HFF-Myc (cell line): ENCODE results near the gene CANX.
A peak's percentile ranks its signal among the peaks of the same experiment; 100 is the strongest.

Experiments
- DNase-seq: peaks from one replicate; pipeline ENCODE4 v3.0.0-alpha.2; 2011; ENCODE audit warnings: low read depth; ENCODE audit errors: extremely low read depth
- H3K4me3 ChIP-seq: replicated peaks from 2 replicates; pipeline ENCODE4 v1.5.1; 2011; ENCODE audit warnings: low read depth, mild to moderate bottlenecking, control low read depth, low read length
- TF ChIP-seq, protein P1 (sequence below): IDR thresholded peaks from 2 replicates; pipeline ENCODE4 v1.5.1; 2012; ENCODE audit warnings: mild to moderate bottlenecking, low read depth, low read length, control low read depth; ENCODE audit errors: missing control alignments

Gene CANX

DNA sequence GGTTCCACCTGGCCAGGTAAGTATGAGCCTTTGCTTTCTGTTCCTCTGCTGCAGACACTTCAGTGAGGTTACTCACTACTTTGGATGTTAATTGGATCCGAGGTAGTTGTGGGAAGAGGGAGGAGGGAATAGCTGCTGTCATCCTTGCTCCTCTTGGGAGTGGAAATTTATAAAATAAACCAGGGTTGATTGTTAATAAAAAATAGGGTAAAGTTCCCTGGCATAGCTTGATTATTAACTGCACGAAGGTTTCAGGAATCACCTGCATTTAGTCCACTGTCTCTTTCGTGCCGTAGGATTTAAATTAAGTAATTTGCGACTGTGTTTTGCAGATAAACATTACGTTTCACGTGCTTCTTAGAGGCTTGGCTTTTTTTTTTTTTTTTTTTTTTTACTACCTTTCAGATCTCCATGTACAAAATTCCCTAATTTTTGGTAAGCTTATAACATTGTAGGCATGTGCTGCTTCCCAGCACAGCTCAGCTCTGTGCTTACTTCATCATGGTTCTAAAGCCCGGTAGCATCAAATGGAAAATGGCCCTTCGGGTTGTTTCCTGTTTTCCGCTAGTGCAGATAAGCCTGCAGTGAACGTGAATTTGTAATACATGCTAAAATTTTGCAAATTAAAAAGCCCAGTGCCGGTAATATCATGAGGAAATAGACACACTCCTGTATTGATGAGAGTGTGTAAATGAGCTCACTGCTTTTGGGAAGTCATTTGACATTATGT lies 68.1 kb downstream of the CANX start:
- TF ChIP-seq, protein P1, sequence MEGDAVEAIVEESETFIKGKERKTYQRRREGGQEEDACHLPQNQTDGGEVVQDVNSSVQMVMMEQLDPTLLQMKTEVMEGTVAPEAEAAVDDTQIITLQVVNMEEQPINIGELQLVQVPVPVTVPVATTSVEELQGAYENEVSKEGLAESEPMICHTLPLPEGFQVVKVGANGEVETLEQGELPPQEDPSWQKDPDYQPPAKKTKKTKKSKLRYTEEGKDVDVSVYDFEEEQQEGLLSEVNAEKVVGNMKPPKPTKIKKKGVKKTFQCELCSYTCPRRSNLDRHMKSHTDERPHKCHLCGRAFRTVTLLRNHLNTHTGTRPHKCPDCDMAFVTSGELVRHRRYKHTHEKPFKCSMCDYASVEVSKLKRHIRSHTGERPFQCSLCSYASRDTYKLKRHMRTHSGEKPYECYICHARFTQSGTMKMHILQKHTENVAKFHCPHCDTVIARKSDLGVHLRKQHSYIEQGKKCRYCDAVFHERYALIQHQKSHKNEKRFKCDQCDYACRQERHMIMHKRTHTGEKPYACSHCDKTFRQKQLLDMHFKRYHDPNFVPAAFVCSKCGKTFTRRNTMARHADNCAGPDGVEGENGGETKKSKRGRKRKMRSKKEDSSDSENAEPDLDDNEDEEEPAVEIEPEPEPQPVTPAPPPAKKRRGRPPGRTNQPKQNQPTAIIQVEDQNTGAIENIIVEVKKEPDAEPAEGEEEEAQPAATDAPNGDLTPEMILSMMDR: no peak
- DNase-seq: no peak
- H3K4me3 ChIP-seq: no peak overlapping the region

DNA sequence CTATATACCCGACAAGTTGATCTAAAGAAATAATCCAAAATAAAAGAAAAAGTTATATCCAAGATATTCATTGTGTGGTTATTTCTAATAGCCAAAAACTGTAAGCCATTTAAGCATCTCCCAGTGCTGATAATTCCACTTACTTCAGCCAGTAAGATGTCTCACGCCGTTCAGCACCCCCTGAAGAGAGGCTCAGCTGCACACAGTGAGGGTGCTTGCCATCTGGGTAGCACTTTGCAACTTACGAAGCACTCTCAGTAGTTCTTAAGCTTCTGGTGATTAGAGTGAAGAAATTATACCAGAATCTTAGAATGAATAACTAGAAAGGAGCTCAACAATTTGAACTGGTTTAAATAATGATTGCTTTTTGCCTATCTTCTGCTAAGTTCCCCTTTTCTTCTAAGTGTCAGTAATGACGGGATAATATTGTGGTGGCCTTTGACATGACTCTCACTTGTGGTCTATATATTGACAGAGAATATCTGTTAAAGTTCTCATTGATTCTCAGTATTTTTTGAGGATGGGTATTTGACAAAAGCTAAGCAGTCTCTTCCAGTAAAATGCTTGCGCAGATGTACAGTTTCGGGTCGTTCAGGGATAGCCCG lies 68.8 kb downstream of the CANX start:
- TF ChIP-seq, protein P1: no peak
- no peak for DNase-seq
- no peak overlapping the region for H3K4me3 ChIP-seq

DNA sequence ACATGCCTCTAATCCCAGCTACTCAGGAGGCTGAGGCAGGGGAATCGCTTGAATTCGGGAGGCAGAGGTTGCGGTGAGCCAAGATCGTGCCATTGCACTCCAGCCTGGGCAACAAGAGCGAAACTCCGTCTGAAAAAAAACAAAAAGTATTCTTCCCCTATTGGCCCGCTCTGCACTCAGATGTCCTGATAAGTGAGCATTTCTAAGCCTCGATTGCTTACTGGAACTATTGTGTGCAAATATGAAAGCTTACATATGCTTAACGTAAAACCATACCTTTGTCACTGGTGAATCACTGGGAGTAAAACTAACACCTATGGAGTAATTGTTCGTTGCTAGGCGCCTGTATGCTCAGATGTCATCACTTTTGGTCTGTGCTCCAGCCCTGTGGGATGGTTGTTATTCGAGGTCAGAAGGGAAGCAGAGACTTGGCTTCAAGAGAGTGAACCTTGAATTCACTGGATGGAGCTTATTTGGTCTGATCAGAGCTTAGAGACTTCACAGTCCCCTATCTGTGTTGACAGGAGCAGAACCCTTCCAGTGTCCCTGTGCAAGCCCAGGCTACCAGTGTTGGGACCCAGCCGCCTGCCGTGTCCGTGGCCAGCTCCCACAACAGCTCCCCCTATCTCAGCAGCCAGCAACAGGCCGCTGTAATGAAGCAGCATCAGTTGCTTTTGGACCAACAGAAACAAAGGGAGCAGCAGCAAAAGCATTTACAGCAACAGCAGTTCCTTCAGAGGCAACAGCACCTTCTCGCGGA lies 69.7 kb downstream of the CANX start:
- no peak for DNase-seq
- TF ChIP-seq, protein P1: peak; percentile 15

DNA sequence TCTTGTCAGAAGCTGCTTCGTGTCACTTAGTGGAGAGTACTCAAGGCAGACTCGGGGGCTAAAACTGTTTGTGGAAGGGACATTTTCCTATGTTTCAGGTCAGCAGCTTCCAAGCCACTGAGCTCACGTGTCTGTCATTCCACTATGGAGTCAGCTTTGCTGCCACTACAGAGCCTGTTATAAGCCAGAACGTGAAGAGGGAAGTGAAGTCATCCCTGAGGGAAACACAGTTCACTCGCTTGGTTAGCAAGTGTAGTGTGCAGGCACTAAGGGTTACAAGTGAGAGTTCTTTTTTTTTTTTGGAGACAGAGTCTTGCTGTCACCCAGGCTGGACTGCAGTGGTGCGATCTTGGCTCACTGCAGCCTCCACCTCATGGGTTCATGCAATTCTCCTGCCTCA lies 70.5 kb downstream of the CANX start:
- H3K4me3 ChIP-seq: no peak overlapping the region
- no peak for DNase-seq
- TF ChIP-seq, protein P1: no peak

More for the DNA sequence above, 69.7 kb downstream of the CANX start:
- H3K4me3 ChIP-seq: no peak overlapping the region

DNA sequence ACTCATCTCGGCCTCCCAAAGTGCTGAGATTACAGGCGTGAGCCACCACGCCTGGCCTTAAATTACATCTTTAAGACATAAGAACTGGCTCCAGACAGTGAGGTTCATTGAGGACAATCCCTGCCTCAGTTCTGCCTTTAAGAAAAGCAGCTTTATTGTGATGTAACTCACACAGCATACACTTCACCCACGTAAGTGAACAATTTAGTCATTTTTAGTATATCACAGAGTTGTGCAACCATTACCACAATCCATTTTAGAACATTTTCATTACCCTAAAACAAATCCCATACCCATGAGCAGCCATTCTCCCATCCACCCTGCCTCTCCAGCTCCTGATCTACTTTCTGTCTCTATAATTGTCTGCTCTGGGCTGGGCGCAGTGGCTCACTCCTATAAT lies 71.0 kb downstream of the CANX start:
- TF ChIP-seq, protein P1: no peak

DNA sequence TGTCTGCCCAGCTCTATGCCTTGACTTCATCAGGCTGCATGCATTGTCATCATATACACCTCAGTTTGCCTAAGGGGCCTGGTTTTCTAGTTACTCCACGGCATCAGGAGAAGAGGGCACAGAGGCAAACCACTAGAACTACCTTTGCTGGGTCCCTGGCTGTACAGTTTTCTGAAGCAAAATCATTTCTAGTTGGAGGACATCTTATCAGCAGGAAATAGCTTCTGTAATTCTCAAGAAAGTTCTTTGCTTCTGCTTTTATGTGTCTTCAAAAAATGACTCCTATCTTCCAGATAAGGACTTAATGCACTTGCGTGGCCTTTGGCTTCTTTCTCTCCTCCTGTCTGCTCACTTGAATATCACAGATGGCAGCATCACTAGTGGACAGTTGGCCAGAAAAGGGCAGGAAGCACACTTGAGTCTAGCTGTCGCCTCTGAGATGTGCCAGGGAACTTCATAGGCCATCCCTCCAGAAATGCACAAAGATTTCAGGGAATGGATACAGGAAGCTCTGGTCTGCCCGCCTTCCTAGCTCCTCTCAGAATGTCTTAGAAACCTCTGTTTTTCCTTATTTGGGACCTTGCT lies 72.6 kb downstream of the CANX start:
- no peak for DNase-seq
- H3K4me3 ChIP-seq: no peak overlapping the region
- TF ChIP-seq, protein P1: no peak

More for the DNA sequence above, 71.0 kb downstream of the CANX start:
- no peak for DNase-seq
- H3K4me3 ChIP-seq: no peak overlapping the region
